A204.1 (cell line): ENCODE measurements around the gene CHTOP.
"Not testable (repeated sequence)": the region's sequence is repeated elsewhere in the genome, so short reads cannot be mapped to it uniquely, and the experiment has no call there.

ENCODE experiments used
- FAIRE-seq: peaks from 2 replicates; lab custom pipeline; 2012; peaks lifted over from hg19 to GRCh38; lab: Jason Lieb, UNC

Gene CHTOP

GRCh38 chr1:153663211-153663610 lies 29.3 kb downstream of the CHTOP start:
- no peak for FAIRE-seq

GRCh38 chr1:153667439-153667838 lies 33.6 kb downstream of the CHTOP start:
- FAIRE-seq, result no peak

GRCh38 chr1:153668672-153669071 lies 34.8 kb downstream of the CHTOP start:
- not testable (repeated sequence) for FAIRE-seq

- FAIRE-seq, result no peak
Measured at GRCh38 chr1:153669606-153670005, 35.7 kb downstream of the CHTOP start.

- no peak for FAIRE-seq
Measured at GRCh38 chr1:153670257-153670858, 36.5 kb downstream of the CHTOP start.

GRCh38 chr1:153670859-153671627 lies 37.2 kb downstream of the CHTOP start, which contains the start of gene ILF2:
Gene ILF2, minus strand, starts transcription at chr1:153670993. Its CDS starts 71 bp downstream, at chr1:153670922.
- peak; percentile 100 for FAIRE-seq

DNA sequence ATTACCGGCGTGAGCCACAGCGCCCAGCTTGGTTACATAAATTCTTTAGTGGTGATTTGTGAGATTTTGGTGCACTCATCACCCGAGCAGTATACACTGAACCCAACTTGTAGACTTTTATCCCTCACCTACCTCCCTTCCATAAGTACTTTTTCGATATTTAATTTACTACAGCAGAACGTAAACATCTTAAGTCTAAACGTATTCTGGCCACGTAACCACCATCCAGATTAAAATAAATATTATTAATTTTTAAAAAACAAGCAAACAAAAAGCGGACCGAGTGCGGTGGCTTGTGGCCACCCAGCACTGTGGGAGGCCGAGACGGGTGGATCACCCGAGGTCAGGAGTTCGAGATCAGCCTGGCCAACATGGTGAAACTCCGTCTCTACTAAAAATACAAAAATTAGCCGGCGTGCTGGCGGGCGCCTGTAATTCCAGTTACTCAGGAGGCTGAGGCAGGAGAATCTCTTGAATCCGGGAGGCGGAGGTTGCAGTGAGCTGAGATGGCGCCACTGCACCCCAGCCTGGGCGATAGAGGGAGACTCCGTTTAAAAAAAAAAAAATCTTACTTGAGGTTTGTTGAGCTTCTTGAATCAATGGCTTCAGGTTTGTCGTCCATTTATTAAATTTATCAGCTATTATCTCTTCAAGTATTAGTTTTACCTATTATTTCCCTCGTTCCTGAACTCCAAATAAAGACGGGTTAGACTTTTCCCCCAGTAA lies 37.9 kb downstream of the CHTOP start:
- peak; percentile 27 for FAIRE-seq

DNA sequence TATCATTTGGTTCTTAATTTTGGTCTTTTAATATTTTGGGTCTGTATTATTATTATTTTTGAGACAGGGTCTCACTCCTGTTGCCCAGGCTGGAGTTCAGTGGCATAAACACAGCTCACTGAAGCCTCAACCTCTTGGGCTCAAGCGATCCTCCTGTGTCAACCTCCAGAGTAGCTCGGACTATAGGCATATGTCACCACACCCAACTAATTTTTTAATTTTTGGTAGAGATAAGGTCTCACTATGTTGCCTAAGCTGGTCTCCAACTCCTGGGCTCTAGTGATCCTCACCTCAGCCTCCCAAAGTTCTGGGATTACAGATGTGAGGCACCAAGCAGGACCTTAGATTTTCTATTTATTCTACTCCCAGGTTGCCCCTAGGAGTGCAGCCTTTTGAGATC lies 39.6 kb downstream of the CHTOP start:
- FAIRE-seq, result no peak

DNA sequence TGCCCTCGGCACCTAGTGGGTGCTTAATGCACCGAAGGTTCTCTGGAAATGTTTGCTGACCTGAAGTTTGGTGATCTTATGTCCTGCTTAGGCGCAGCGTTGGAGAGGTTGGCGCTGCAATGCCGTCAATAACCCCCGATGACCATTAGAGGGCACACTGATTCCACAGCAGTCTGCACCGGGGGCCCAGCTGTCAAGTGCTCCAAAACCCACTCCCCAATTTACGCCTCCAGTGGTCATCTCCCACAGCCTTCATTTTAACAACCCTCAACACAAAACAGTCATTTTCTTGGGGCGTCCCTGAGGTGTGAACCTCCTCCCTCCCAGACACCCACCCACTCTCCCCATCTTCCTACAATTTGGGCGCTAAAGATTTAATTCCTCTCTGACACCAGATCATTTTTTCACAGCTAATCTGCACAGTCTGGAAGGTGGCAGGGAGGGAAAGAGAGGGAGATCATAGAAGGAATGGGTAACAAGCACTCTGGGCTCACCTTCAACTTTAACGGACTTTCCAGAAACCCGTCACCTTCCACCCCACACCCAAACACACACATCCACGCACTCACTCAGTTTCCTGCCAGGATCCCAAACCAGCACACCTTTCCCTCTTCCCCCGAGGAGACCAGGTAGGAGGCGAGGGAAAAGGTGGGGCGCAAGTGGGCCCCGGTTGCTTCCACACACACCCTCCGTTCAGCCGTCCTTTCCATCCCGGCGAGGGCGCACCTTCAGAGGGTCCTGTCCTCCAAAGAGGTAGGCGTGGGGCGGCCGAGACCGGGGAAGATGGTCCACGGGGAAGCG lies 44.1 kb downstream of the CHTOP start:
- no peak for FAIRE-seq

GRCh38 chr1:153678519-153679336 lies 44.9 kb downstream of the CHTOP start, which contains the start of gene NPR1:
Gene NPR1, plus strand, starts transcription at chr1:153678688. Its CDS starts 421 bp downstream, at chr1:153679109.
- FAIRE-seq, result no peak

- FAIRE-seq, result no peak
Measured at GRCh38 chr1:153679337-153680119, 45.7 kb downstream of the CHTOP start.

DNA sequence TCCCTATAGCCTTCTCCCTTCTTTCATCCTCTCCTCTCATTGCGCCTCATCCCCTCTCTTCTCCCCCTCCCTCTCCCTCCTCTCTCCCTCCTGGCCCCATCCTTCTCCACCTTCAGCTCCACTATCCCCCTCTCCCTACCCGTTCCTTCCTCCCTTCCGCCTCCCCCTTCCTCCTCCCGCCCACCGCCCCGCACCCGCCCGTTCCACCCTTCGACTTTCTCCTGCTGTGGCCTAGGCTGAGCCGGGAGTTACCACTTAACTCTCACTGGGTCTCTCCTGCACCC lies 46.2 kb downstream of the CHTOP start:
- no peak for FAIRE-seq

DNA sequence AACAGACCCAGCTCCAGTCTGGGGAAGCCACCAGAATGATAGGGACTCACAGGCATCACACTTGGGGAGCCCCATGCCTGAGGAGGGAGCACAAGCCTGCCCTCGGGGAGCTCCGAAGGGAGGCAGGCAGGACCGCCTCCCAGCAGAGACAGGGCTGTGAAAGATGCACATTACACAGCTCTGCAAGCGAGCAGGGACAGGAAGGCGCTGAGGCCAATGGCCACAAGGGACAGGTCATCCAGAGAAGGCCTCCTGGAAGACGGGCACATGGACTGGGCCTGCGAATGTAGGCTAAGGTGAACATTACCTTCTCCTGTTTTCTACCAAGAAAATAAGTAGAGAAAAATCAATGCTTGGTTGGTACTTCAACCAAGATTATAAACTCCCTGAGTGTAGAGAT lies 48.9 kb downstream of the CHTOP start:
- no peak for FAIRE-seq

- no peak for FAIRE-seq
Measured at GRCh38 chr1:153683854-153684253, 50.0 kb downstream of the CHTOP start.

DNA sequence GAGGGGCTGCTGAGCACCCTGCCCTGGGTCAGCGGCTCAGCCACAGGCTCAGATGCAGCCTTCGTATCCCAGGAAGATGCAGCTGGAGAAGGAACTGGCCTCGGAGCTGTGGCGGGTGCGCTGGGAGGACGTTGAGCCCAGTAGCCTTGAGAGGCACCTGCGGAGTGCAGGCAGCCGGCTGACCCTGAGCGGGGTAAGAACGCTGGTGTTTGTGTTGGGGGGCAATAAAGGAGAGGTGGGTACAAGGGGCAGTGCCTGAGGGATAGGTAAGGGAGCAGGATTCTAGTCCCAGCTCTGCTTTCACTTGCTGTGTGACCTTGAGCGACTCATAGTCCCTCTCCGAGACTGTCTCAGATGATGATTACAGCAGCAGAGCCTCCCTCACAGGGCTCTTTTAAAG lies 51.0 kb downstream of the CHTOP start:
- no peak for FAIRE-seq

DNA sequence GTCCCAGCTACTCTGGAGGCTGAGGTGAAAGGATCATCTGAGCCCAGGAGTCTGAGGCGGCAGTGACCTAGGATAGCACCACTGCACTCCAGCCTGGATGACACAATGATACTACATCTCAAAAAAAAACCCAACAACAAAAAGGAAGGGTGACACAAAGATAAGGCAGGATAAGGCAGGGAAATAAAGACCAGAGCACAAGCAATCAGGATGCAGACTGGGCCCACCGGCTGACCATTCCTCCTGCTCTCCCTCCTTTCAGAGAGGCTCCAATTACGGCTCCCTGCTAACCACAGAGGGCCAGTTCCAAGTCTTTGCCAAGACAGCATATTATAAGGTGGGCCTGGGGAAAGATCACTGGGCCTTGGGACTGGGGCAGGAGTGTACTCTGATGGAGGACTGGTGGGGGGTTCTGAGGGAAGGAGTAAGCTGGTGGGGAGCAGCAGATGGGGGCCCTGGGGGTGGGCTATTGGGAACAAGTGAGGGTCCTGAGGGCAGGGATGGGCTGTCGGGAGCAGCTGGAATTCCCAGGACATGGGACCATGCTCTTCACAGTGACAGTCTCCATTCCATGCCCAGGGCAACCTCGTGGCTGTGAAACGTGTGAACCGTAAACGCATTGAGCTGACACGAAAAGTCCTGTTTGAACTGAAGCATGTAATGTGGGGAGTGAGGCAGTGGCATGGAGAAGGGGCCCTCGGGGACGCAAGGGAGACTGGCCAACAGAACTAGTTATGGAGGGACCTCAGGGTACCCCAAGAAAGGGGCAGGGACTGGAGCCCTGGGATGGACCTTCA lies 51.9 kb downstream of the CHTOP start:
- FAIRE-seq, result no peak

GRCh38 chr1:153687346-153688125 lies 53.7 kb downstream of the CHTOP start:
- FAIRE-seq, result no peak

- FAIRE-seq, result no peak
Measured at GRCh38 chr1:153688276-153688675, 54.4 kb downstream of the CHTOP start.

GRCh38 chr1:153688736-153689328 lies 55.0 kb downstream of the CHTOP start:
- no peak for FAIRE-seq
